ENCODE results near the gene FAM171A1.
A peak's percentile ranks its signal among the peaks of the same experiment; 100 is the strongest.

DNA sequence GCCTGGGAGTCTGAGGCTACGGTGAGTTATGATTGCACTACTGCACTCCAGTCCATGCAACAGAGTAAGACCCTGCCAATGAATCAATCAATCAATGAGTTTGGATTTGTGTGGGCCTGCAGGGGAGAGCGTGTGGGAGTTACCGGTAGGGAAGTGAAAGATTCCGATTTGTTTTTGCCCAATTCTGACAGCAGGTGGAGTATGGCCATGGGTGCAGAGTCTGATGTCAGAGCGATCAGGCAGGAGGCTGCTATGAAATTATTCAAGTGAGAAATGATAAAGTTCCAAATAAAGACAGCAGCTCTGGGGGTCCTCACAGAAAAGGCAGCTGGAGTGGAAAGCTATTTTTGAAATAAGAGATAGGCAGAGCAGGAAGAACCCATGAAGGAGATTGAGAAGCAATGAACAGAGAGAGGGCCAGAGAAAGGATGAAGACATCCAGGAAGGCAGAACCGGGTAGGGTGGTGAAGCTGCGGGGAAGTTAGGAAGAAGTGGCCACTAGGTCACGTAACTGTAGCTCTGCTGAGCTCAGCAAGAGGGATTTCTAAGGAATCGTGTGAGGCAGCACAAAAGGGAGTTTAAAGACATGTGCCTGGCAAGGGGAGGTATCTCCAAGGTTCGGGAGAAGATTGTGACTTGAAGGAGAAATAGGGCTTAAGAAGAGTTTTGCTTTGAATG lies 108.9 kb downstream of the FAM171A1 start:
- TF ChIP-seq POLR2A (IDR thresholded peaks at IDR 0.05): no peak
- TF ChIP-seq, protein P1, sequence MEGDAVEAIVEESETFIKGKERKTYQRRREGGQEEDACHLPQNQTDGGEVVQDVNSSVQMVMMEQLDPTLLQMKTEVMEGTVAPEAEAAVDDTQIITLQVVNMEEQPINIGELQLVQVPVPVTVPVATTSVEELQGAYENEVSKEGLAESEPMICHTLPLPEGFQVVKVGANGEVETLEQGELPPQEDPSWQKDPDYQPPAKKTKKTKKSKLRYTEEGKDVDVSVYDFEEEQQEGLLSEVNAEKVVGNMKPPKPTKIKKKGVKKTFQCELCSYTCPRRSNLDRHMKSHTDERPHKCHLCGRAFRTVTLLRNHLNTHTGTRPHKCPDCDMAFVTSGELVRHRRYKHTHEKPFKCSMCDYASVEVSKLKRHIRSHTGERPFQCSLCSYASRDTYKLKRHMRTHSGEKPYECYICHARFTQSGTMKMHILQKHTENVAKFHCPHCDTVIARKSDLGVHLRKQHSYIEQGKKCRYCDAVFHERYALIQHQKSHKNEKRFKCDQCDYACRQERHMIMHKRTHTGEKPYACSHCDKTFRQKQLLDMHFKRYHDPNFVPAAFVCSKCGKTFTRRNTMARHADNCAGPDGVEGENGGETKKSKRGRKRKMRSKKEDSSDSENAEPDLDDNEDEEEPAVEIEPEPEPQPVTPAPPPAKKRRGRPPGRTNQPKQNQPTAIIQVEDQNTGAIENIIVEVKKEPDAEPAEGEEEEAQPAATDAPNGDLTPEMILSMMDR (IDR thresholded peaks at IDR 0.05): peak in 6 of 7 experiments; percentile 9 to 60 (median 49)

All from body of pancreas (tissue), 4 donors.